ENCODE data around the gene LEMD1. TPM values are rescaled to one million over a fixed set of nuclear protein-coding genes. Genes with fewer than 3 reads are reported as not detected.

Gene LEMD1
- not detected in 2 replicates for total RNA-seq

GRCh38 chr1:205421798-205422197, at the start of gene LEMD1:
TSS of gene LEMD1 (minus strand) at chr1:205422056. CDS start at chr1:205420536, 1,520 bp downstream.

GRCh38 chr1:205455581-205456382, 33.9 kb upstream of the LEMD1 start, which contains the start of gene BLACAT1:
TSS of gene BLACAT1 (minus strand) at chr1:205456045.

GRCh38 chr1:205356440-205357139, 65.3 kb downstream of the LEMD1 start, which contains the start of gene KLHDC8A:
TSS of gene KLHDC8A (minus strand) at chr1:205356922. CDS start at chr1:205343604, 13,318 bp downstream.

Other genes with a start within 250 kb of the LEMD1 start
- 7.4 and 14.4 TPM in 2 replicates for gene DSTYK, start 210.4 kb downstream of the LEMD1 start, total RNA-seq
- gene TMCC2, start 194.1 kb downstream of the LEMD1 start, total RNA-seq, result 3.0 and 3.6 TPM in 2 replicates
- gene NUAK2, start 100.3 kb downstream of the LEMD1 start, total RNA-seq, result 2.1 and 13.1 TPM in 2 replicates
- gene KLHDC8A, start 65.1 kb downstream of the LEMD1 start, total RNA-seq, result 0.08 and 1.2 TPM in 2 replicates
- gene BLACAT1, start 34.0 kb upstream of the LEMD1 start, total RNA-seq, result under 0.01 TPM in 1 of 2 replicates, not detected in the other
- gene CDK18, start 82.6 kb upstream of the LEMD1 start, total RNA-seq, result 2.7 and 5.9 TPM in 2 replicates
- gene ELK4, start 210.0 kb upstream of the LEMD1 start, total RNA-seq, result 12.8 and 16.9 TPM in 2 replicates

Measured in epithelial cell of alveolus of lung (primary cell).